Measurements from ENCODE around the gene DDI2.

Gene DDI2

GRCh38 chr1:15620902-15621682 lies 3.8 kb downstream of the DDI2 start:
- no peak overlapping the region for H3K27ac ChIP-seq
- no peak for TF ChIP-seq CTCF (IDR thresholded peaks at IDR 0.05)
- DNase-seq (ENCODE audit: low spot score) = no peak

GRCh38 chr1:15621975-15622374 lies 4.7 kb downstream of the DDI2 start:
- DNase-seq (ENCODE audit: low spot score) = no peak
- no peak overlapping the region for H3K27ac ChIP-seq
- H3K4me3 ChIP-seq = no peak overlapping the region
- TF ChIP-seq CTCF (IDR thresholded peaks at IDR 0.05) = no peak

More at GRCh38 chr1:15620902-15621682, 3.8 kb downstream of the DDI2 start:
- H3K4me3 ChIP-seq = no peak overlapping the region

GRCh38 chr1:15622712-15623373 lies 5.6 kb downstream of the DDI2 start:
- Histone ChIP-seq H3K4me3 (no peak overlapping the region), H3K27ac (no peak overlapping the region)
- TF ChIP-seq CTCF (IDR thresholded peaks at IDR 0.05) = no peak
- no peak for DNase-seq (ENCODE audit: low spot score)

- no peak overlapping the region for H3K4me3 ChIP-seq
- no peak overlapping the region for H3K27ac ChIP-seq
- TF ChIP-seq CTCF (IDR thresholded peaks at IDR 0.05) = no peak
- DNase-seq (ENCODE audit: low spot score) = no peak
Observed at GRCh38 chr1:15623435-15623834, 6.2 kb downstream of the DDI2 start.

- H3K27ac ChIP-seq = no peak overlapping the region
- TF ChIP-seq CTCF (IDR thresholded peaks at IDR 0.05) = no peak
- DNase-seq (ENCODE audit: low spot score) = no peak
- no peak overlapping the region for H3K4me3 ChIP-seq
Observed at GRCh38 chr1:15624133-15624714, 7.0 kb downstream of the DDI2 start.

GRCh38 chr1:15625056-15625917 lies 8.0 kb downstream of the DDI2 start:
- H3K4me3 ChIP-seq = no peak overlapping the region
- H3K27ac ChIP-seq = no peak overlapping the region
- TF ChIP-seq CTCF (IDR thresholded peaks at IDR 0.05) = no peak
- no peak for DNase-seq (ENCODE audit: low spot score)

All from coronary artery (tissue), 2 donors.